ENCODE measurements around the gene GAD1.

GRCh38 chr2:170848587-170848986, 31.9 kb downstream of the GAD1 start:
- no peak for TF ChIP-seq CTCF (IDR thresholded peaks at IDR 0.05)
- no peak for TF ChIP-seq POLR2A (IDR thresholded peaks at IDR 0.05)

Measured in testis (tissue), 2 donors.